Right renal cortex interstitium (tissue), 3 donors: Measurements from ENCODE around the gene ANKS3. TPM values are rescaled to one million over a fixed set of nuclear protein-coding genes. Genes with fewer than 3 reads are reported as not detected.

Source experiments
- DNase-seq, 3 donors: peaks; one replicate each; pipeline ENCODE4 v3.0.0-alpha.2; 2013; ENCODE audit warnings: low read depth in 3 of 3, low spot score in 2 of 3
- polyA plus RNA-seq, 3 donors: library from polyadenylated mRNA; unstranded; fragments of 120-200 nt; gene quantifications; one replicate each; pipeline ENCODE4 v1.2.1, GENCODE V29; 2013; ENCODE audit not compliant: insufficient read length in 3 of 3

Gene ANKS3
- polyA plus RNA-seq, 3 donors, result 17.0 to 19.7 (median 18.9) TPM

DNA sequence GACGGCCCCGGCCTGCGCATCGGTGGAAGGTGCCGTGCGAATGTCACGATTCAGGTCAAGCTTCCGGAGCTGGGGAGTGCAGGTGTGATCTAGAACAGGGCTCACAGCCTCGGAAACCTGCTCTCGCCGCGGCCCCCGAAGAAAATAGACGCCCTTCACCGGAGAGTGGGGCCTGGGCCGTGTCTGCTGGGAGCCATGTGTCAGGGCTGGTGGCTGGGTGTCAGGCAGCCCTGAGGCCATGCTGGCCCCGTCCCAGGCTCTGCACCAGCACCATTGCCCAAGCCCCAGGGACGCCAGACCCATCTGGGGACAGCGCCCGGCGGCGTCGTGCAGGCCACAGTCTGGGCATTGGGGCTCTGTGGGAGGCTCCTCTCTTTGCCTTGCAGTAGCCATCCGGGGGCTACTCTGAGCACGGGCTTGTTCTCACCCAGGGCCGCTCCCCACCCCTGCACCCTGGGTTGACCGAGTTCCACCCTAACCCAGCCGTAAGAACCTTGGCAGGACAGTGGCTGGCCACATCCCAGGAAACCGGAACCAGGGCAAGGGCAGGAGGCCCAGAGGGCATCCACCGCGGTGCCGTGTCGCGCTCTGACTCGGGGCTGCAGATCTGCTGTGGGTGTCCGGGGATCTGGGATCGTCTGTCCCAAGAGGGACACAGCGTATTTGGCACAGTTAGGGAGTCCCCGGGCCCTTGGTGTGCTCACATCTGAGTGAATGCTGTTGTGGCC is 46.0 kb downstream of the ANKS3 start:
- no peak for DNase-seq

DNA sequence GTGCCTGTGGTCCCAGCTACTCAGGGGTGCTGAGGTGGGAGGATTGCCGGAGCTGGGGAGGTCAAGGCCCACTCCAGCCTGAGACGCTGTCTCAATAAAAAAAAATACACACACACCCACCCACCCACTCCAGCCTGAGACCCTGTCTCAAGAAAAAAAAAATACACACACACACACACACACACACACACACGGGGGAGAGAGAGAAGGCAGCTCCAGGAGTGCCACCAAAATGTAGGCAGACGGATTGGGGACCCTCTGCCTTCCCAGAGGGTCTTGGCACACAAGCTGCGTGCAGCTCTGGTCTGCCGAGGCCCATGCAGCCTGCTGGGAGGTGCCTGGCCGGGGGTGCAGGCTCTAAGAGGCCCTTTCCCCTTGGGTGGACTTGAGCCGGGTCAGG is 46.7 kb downstream of the ANKS3 start:
- DNase-seq, result no peak

DNA sequence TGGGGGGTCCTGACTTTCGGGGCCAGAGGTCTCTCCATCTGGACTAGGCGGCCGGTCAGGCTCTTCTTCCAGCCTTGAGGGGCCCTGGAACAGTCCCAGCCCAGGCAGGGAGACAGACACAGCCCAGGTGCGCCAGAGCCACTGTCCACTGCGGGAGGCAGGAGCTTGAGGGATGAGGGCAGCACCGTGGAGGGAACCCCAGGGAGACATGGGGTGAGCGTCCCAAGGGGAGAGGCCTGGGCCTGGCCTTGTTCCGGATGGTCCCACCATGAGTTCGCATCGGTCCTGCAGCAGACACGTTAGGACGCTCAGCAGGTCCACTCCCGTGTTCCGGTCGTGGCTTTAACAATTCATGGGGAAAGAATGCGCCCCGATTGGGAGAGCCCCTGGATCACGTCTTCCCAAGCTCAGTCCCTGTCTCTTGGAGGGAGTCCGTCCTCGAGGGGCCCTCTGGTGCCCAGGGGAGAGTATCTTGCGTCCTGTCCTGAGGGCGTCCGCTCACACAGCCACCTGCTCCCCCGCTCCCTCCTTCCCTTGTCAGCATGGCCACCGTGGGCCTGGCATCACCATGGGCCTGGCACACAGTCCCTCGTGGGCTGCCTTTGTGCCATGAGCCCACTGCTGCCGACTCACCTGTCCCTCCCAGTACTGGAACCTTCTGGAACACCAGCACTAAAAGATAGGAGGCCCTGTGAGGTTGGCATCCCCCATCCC is 47.4 kb downstream of the ANKS3 start:
- no peak for DNase-seq

DNA sequence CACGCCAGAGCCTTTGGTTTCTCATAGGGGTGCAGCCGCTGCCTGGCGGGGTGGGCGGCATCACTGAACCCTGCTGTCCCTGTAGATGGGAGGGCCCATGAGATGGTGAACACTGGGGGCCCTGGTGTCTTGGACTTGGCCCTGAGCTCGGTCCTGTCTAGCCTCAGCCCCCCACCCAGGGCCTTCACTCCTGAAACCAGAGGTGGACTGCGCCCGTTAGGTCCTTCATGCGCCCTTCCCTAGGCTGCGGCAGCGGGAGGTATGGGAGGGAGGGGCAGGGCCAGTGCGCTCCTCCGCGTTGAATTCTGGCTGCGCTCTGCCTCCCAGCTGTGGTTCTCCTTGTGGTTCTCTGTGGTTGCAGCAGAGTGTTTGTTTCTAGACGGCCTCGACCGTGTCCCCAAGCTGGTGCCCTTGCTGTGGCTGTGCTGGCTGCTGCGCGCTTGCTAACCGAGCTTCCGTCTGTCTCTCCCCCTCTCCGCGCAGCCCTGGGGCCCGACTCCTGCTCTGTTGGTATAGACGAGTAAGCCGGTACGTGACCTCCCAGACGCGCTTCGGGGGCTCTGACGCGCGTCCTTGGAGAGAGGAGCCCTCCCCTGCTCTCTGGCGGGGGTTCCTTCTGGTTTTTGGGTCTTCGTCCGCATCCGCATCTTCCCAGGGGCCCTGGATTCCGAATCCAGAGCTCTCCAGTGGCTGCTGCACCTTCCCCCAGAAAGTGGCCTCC is 48.1 kb downstream of the ANKS3 start:
- no peak for DNase-seq

DNA sequence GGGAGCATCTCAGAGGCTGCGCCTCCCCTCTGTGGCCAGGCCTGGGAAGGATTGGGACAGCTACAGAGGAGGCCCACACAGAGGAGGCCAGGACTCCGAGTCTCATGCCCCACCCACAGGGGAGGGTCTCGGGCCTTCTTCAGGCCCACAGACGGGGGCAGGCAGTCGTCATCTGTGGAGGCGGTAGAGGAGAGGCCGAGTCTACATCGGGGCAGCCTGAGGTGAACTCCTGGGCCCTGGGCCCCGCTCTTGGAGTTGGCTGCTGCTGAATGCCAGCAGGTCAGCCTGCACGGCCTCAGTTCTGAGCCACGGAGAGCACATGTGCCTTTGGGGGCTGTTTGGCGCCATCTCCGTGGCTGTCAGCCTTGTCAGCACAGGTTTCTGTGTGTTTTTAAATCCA is 48.8 kb downstream of the ANKS3 start:
- no peak for DNase-seq

DNA sequence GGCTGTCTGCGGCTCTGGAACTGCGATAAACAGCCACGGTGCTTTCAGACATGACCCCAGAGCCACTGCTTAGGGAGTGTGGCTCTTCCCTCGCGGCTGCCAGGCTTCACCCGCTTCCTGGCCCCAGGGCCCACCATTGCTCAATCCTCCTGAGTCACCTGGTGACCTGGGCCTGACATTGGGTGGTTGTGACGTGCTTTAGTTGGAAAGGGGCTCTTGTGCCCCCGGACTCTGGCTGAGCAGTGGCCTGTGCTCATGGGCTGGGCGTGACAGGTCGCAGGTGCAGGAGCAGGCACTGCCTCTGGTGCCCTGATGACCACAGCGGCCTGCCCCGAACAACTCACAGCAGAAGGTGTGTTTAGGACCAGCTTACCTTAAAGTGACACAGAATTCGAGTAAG is 49.3 kb downstream of the ANKS3 start:
- no peak for DNase-seq

DNA sequence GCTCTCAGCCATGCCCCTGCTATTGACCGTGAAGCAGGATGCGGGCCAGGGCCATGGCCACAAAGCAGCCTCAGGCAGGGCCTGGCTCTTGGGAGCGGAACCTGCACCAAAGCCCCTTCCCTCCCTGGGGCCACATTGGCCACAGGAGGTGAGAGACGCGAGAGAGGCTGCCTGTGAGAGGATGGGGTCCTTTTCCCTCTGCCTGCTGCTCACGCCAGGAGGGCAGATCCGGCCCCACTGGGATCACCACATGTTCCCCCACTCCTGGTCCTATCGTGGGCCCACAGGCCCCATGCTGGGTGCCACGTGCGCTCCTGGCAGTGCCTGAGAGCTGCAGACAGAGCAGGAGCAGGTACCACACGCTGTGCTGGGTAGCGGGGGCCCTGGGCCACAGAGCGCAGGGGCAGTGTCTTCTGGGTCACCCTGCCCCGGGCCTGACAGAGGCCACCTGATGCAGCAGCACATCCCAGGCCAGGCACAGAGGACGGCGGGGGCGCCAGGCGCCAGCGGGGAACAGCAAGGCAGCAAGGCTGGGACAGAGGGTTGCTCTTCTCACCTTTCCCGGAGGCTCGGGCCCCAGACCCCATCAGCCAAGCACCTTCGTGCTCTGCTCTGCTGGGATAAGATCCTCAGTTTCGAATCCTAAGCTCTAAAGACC is 49.9 kb downstream of the ANKS3 start:
- DNase-seq, result no peak

DNA sequence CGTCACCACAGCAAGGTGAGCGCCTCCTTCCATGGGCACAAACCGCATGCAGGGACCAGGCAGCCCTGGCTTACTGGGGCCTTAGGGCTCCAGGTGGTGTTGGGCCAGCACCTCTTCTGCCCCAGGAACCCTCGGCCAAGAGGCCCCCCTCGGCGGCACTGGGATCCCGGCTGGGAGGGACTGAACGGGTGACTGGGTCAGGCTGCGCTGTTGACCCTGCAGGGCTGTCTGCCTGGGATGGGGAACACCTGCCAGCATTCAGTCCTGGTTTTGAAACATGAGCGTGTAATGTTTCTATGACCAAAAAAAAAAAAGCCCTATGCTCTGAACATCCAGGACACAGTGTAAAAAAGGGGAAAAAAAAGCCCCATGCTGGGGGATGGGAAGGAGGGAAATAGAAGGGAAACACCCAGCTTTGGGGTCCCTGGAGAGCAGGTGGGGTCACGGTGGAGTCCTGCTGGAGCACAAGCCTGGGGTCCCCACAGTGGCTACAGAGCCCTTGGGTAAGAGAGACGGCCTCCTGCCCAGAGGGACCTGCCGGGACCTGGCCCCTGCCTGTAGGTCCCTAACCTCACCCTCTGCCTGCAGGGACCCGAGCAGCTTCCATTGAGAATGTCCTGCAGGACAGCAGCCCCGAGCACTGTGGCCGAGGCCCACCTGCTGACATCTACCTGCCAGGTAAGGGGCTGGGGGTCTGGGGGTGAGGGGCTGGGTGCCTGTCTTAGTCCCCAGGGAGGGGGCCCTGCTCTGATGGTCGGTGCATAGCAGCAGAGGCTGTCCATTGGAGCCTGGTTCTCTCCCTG is 50.6 kb downstream of the ANKS3 start:
- no peak for DNase-seq

DNA sequence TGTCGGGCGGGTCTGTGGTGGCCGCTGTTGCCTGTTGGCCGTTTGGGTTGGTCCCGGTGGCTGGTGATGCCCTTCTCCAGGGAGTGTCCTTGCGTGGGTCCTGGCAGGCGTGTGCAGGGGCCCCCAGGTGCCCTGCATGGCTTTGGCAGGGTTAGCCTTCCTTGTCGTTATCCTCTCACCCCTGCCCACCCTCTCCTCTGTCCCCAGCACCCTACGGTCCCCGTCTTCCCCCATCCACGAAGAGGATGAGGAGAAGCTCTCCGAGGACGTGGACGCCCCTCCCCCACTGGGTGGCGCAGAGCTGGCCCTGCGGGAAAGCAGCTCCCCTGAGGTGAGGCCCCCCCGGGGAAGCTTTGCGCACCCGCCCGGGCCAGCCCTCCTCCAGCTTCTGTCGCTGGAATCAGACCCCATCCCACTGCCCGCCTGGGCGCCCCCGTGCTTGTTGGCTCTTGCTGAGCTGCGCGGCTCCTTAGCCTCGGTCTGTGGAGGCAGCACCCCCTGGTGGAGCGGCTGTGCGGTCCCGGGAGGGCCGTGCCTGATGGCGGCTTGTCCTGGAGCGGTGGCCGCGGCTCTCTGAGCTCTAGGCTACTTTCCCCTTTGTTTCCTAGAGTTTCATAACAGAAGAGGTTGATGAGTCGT is 51.3 kb downstream of the ANKS3 start:
- DNase-seq, result peak in 1 of 3 donors; percentile 61

DNA sequence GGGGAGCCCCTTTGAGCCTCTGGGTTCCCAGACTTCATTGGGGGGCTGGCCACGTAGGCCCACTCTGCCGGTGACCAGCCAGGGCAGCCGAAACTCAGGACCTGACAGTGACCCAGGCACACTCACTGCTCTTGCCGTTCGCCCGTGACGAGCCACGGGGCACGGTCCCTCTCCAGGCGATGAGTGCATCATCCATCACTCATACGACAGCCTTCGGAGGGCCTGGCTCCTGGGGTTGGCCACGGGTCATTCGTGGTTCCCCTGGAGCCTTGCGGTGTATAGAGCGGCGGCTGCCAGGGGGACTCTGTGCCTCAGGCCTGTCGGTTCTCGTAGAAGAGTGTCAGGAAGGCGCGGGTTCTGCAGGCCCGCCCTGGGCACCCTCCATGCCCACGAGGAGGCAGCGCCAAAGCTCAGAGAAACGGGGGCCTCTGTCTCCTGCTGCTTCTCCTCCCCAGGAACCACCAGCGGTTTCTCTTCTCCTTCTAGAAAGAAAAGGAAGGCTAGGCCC is 51.9 kb downstream of the ANKS3 start:
- DNase-seq, result no peak

DNA sequence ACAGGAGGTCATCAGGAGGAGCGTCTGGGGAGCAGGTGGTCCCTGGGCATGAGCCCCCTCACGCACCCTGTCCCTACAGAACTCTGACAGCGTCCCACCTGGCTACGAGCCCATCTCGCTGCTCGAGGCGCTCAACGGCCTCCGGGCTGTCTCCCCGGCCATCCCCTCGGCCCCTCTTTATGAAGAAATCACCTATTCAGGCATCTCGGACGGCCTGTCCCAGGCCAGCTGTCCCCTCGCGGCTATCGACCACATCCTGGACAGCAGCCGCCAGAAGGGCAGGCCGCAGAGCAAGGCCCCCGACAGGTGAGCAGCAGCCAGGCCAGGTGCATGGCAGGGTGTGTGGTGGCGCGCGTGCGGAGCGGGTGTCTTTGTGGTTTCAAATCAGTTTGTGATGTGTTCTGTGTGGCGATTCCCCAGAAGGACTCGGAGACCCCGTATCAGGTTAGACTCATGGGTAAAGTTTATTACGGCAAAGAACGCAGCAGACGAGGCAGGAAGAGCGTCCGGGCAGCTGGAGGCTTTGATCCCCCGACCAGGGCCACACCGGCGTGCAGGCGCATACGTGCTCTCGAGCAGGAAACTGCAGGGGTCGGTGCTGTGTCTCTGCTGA is 52.5 kb downstream of the ANKS3 start:
- no peak for DNase-seq

DNA sequence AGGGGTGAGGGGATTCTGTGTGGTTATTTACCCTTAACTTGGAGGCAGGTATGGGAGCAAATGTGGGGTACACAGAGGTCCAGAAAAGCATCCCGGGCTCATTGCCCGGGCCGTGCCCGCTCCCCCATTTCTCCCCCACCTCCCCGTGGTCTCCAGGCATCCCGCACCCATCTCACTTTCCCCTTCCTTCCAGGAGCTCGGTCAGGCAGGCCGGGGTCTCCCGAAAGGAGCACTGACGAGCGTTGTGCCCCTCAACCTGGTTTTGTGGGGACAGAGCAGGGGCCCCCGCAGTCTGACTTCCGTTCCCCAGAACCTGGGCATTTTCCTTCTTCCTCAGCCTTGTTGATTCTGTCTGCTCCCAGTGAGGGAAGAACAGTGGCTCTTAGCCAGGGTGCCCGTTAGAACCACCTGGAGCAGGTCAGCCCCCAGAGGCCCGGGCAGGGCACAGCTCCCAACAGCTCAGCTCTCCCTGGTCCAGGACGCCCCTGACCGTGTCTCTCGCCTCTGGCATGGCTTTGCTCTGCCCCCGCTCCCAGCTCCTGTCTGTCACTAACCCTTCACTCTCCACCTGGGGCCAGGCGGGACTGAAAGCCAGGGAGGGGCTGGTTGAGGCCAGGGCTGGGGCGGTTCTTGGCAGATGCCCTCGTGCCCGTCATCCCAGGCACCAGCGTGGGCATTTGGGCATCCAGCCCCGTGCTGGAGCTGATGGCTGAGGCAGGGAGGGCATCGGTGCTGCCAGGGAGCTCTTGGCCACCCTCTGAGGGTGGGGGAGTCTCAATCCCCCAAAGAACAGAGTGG is 53.2 kb downstream of the ANKS3 start:
- no peak for DNase-seq

DNA sequence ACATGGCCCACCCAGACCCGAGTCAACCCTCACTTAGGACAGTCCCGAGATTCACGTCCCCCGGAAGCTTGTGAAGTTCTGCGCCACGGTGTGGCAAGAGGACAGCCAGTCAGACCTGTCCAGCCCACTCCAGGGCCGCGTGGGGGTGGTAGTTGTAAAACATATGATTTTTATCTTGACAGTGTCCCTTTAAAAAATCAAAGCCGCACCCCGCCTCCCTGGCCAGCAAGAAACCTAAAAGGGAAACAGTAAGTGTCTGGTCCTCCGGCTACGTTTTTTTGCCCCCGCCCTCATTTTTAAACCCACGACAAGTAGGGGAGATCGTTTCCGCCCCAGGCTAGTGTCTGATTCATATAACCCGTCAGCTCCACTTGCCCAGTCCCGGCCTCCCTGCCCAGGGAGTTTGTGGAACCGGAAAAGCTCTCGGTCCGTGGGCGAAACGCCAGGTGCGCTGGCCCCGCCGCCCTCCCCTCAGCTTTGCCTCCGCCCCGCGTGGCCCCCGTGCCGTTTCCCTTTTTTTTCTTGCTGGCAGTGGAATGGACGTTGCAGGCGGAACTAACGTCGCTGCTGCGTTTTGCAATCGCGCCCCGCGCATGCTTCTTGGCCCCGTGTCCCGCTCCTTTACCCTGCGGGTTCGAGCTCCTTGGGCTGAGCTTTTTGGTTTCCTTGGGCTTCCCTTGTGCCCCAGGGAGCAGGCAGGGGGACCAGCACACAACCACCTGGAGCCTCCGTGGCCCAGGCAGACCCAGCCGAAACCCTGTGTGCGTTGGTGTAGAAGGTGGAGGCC is 54.0 kb downstream of the ANKS3 start:
- no peak for DNase-seq

DNA sequence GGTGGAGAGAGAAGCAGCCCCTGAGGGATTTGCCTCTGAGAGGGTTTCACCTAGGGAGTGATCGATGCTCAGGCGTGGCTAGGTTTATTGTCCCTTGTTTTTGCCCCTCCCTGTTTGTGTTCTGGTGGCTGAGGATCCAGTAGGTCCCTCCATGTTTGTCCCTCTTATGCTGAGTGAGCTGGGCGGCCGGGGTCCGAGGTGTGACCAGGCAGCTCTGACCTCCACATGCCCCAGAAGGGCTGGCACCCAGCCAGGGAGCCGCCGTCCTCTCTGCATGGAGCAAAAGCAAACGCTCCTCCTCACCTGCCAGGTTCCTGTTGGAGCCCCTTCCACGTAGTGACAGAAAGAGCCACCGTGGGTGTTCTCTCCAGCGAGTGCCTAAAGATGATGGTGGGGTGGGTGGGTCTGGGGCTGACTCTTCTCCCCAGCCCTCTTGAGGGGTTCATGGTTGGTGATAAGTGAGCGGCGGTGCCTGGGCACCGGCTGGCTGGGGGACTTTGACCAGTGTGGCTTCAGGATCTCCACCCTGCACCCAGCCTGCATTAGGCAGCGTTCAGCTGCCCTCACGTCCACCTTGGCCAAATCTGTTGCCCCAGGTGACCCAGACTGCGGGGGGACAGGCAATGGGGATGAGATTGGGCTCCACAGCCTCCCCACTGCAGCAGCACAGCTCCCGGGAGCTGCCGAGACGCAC is 54.8 kb downstream of the ANKS3 start:
- no peak for DNase-seq

DNA sequence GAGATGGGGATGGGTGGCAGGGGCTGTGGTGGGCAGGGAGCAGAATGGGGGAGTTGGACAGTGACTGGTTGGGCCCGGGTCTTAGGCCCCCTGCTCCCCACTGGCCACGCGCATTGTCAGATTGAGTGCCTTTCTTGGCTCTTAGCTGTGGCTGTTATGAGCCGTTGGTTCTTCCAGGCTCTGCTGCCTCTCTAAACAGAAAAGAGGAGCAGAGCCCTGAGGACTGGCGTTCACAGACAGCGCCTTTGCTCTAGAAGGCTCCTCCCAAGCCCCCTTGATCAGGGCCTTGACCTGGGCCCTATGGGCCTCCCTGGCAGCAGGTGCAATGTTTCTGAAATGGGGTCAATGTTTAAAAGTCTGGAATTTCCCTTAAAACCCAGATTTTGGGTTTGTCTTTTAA is 55.5 kb downstream of the ANKS3 start:
- no peak for DNase-seq

DNA sequence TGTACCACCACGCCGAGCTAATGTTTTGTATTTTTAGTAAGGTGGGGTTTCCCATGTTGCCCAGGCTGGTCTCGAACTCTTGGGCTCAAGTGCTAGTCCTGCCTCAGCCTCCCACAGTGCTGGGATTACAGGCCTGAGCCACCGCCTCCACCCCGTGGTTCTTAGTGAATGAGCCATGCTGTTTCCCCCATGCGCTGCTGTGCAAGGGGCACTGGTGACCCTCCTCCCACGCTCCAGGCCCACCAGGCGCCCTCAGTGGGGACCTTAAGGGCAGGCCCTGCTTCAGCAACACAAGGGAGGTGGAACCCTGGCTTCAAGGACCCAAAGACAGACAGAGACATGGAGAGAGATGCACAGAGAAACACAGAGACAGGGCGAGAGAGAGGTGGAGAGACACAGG is 56.1 kb downstream of the ANKS3 start:
- no peak for DNase-seq

DNA sequence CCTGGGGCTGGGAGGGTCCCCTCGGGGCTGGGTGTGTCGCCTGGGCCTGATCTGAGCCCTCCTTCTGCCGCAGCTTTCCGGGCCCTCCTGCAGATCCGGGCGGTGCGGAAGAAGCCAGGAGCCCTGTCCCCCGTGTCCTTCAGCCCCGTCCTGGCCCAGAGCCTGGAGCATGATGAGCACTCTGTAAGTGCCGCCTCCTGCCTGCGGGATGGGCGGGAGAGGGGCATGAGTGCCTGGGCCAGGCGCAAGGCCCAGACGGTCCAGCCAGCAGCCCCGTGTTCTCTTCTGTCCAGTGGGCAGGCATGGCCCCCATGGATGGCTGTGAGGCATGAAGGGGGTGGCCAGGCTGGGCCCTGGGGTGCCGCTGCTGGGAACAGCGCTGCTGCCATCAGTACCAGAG is 56.7 kb downstream of the ANKS3 start:
- DNase-seq, result no peak
